ENCODE measurements around the gene SMIM35.

SMIM35 gene

DNA sequence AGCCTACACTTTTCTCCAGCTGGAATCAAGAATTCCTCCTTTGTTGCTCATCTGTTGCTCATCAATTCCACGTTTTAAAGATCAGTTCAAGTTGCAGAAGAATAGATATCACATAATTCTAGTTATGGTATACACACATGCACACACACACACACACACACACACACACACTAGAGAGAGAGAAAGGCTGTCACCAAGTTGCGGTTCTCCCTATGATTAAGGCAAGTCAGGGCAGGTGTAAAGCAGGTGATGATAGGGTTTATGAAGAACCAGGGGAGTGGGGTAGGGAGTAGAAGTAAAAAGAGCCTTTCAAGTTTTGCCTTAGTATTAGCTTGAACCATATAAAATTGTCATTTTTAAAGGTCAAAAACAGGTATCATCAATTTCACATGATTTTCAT, 41.6 kb downstream of the SMIM35 start:
- no peak for DNase-seq (ENCODE audit: low spot score)
- TF ChIP-seq, protein P1, sequence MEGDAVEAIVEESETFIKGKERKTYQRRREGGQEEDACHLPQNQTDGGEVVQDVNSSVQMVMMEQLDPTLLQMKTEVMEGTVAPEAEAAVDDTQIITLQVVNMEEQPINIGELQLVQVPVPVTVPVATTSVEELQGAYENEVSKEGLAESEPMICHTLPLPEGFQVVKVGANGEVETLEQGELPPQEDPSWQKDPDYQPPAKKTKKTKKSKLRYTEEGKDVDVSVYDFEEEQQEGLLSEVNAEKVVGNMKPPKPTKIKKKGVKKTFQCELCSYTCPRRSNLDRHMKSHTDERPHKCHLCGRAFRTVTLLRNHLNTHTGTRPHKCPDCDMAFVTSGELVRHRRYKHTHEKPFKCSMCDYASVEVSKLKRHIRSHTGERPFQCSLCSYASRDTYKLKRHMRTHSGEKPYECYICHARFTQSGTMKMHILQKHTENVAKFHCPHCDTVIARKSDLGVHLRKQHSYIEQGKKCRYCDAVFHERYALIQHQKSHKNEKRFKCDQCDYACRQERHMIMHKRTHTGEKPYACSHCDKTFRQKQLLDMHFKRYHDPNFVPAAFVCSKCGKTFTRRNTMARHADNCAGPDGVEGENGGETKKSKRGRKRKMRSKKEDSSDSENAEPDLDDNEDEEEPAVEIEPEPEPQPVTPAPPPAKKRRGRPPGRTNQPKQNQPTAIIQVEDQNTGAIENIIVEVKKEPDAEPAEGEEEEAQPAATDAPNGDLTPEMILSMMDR (IDR thresholded peaks at IDR 0.05; ENCODE audit: borderline replicate concordance, control extremely low read depth, extremely low read depth, insufficient read depth, missing control alignments): no peak
- in situ Hi-C loops (cut with MboI; ENCODE audit: low sequenced_read_pairs, unreplicated experiment): loop anchor here (5.0 kb wide), 1 partner anchor 93 kb away; no protein-coding TSS in a partner anchor

DNA sequence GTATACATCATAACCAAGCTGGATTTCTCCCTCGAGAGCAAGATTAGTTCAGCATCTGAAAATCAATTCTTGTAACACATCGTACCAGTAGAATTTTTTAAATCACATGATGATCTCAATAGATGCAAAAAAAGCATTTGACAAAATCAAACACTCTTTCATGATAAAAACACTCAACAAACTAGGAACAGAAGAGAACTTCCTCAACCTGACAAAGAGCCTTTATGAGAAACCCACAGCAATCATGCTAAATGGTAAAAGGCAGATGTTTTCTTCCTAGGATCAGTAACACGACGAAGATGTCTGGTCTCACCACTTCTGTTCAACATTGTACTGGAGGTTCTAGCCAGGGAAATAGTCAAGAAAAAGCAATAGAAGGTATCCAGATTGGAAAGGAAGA, 44.0 kb downstream of the SMIM35 start:
- in situ Hi-C loops (cut with MboI; ENCODE audit: low sequenced_read_pairs, unreplicated experiment): no loop called here
- TF ChIP-seq, protein P1 (IDR thresholded peaks at IDR 0.05; ENCODE audit: borderline replicate concordance, control extremely low read depth, extremely low read depth, insufficient read depth, missing control alignments): no peak
- DNase-seq (ENCODE audit: low spot score): no peak

DNA sequence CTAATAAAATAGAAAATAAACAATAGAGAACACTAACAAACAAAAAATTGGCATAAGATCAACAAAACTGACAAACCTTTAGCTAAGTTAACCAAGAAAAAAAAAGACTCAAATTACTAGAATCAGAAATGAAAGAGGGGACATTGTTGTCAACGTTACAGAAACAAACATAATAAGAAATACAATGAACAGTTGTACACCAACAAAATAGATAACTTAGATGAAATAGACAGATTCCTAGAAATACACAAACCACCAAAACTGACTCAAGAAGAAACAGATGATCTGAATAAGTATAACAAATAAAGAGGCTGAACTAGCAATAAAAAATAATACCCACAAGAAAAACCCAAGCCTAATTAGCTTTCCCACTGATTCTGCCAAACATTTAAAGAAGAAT, 44.6 kb downstream of the SMIM35 start:
- TF ChIP-seq, protein P1 (IDR thresholded peaks at IDR 0.05; ENCODE audit: borderline replicate concordance, control extremely low read depth, extremely low read depth, insufficient read depth, missing control alignments): no peak
- in situ Hi-C loops (cut with MboI; ENCODE audit: low sequenced_read_pairs, unreplicated experiment): no loop called here
- no peak for DNase-seq (ENCODE audit: low spot score)

DNA sequence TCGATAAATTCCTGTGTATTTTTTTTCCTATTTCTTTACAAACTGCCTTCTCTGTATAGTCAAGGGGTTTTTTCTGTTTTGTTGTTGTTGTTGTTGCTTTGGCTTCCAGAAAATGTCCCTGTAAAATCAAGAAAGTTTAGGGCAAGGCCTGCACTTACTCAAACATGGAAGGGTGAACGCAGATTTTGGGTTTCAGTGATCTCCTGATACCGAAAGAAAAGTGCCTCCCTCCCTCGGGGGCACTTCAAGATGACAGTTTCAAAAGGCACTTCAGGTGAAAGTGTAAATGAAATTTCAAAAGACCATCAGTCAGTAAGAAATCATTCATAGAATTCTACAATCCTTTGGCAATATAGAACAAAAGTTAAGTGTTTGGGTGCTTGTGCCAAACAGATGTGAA, 53.3 kb downstream of the SMIM35 start:
- in situ Hi-C loops (cut with MboI; ENCODE audit: low sequenced_read_pairs, unreplicated experiment): no loop called here
- TF ChIP-seq, protein P1 (IDR thresholded peaks at IDR 0.05; ENCODE audit: borderline replicate concordance, control extremely low read depth, extremely low read depth, insufficient read depth, missing control alignments): no peak
- DNase-seq (ENCODE audit: low spot score): no peak

DNA sequence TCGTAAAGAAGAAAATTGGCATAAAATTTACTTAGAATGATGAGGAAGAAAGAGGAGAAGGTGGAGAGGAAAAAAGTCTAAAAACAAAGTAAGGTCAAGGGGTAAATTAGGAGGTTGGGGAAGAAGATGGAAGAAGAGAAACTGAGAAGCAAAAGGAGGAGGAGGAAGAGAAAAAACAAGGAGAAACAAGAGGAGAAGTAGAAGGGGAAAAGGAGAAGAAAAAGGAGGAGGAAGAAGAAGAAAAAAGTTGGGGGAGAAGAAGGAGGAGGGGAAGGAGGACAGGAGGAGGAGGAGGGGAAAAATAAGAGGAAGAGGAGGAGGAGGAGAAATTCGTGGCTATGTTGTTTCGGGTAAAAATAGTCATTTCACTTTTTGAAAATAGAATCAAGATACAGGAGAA, 58.1 kb downstream of the SMIM35 start:
- in situ Hi-C loops (cut with MboI; ENCODE audit: low sequenced_read_pairs, unreplicated experiment): no loop called here

DNA sequence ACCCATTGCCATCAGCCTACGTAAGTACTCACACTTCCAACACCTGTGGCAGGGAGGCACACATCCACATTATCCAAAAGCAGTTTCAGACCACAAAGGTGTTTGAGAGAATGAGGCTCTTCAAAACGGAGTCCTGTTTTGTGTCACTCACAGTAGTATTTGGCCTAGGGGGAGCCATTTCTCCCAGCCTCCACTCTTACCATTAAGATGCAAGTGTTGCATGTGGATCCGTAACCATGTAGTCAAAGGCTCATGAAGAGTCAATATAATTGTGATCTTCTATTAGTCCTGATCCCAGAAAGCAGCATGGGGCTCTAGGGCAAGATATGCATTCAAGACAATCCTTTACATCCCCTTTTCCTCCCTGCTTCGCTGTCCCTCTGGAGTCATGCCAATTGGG, 59.1 kb downstream of the SMIM35 start:
- in situ Hi-C loops (cut with MboI; ENCODE audit: low sequenced_read_pairs, unreplicated experiment): no loop called here
- DNase-seq (ENCODE audit: low spot score): no peak
- TF ChIP-seq, protein P1 (IDR thresholded peaks at IDR 0.05; ENCODE audit: borderline replicate concordance, control extremely low read depth, extremely low read depth, insufficient read depth, missing control alignments): no peak

More for the DNA sequence above, 58.1 kb downstream of the SMIM35 start:
- TF ChIP-seq, protein P1 (IDR thresholded peaks at IDR 0.05; ENCODE audit: borderline replicate concordance, control extremely low read depth, extremely low read depth, insufficient read depth, missing control alignments): no peak
- no peak for DNase-seq (ENCODE audit: low spot score)

DNA sequence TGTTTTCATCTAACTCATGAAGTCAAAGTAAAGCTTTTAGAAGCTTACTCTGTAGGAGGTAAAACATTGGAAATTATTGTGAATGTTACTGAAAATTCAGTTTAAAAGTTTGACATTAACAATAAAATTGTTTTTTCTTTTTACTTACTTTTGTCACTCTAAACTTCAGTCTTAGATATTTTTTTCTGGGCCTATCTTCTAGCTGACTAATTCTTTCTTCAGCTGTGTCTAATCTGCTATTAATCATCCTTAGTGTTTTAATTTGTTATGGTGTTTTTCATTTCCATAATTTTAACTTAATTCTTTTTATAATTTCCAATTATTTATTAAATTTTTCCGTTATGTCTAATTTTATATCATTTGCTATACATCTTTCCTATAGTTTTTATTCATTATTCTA, 65.6 kb downstream of the SMIM35 start:
- TF ChIP-seq, protein P1 (IDR thresholded peaks at IDR 0.05; ENCODE audit: borderline replicate concordance, control extremely low read depth, extremely low read depth, insufficient read depth, missing control alignments): no peak
- no peak for DNase-seq (ENCODE audit: low spot score)
- in situ Hi-C loops (cut with MboI; ENCODE audit: low sequenced_read_pairs, unreplicated experiment): no loop called here
